ENCODE data around the gene PRSS3.
"Not testable (repeated sequence)": the region's sequence is repeated elsewhere in the genome, so short reads cannot be mapped to it uniquely, and the experiment has no call there.

PRSS3 gene

GRCh38 chr9:33795281-33795680, at the start of gene PRSS3:
Gene PRSS3 (plus strand): TSS chr9:33795561. CDS start chr9:33795574, 13 bp downstream.
- H3K36me3 ChIP-seq (ENCODE audit: low read length) = no peaks in the 10 kb centered on the region
- no peak within 1 kb of the TSS for H3K9ac ChIP-seq (ENCODE audit: low read length)
- TF ChIP-seq, protein P1, sequence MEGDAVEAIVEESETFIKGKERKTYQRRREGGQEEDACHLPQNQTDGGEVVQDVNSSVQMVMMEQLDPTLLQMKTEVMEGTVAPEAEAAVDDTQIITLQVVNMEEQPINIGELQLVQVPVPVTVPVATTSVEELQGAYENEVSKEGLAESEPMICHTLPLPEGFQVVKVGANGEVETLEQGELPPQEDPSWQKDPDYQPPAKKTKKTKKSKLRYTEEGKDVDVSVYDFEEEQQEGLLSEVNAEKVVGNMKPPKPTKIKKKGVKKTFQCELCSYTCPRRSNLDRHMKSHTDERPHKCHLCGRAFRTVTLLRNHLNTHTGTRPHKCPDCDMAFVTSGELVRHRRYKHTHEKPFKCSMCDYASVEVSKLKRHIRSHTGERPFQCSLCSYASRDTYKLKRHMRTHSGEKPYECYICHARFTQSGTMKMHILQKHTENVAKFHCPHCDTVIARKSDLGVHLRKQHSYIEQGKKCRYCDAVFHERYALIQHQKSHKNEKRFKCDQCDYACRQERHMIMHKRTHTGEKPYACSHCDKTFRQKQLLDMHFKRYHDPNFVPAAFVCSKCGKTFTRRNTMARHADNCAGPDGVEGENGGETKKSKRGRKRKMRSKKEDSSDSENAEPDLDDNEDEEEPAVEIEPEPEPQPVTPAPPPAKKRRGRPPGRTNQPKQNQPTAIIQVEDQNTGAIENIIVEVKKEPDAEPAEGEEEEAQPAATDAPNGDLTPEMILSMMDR (IDR thresholded peaks at IDR 0.05; ENCODE audit: insufficient read depth, low read length, poor library complexity, severe bottlenecking) = no peak
- no peak for TF ChIP-seq EZH2phosphoT487 (conservative IDR thresholded peaks at IDR 0.05; ENCODE audit: low read length)
- no peaks in the 10 kb centered on the region for H3K79me2 ChIP-seq (ENCODE audit: insufficient read depth, low read length)
- H3K27me3 ChIP-seq (ENCODE audit: low read length) = no peaks in the 10 kb centered on the region
- no peaks in the 10 kb centered on the region for H3K9me3 ChIP-seq (ENCODE audit: insufficient read depth, low read length)
- H3K27ac ChIP-seq (ENCODE audit: low read depth, low read length) = no peak within 1 kb of the TSS
- H3F3A ChIP-seq (ENCODE audit: insufficient read depth) = no peaks in the 10 kb centered on the region
- H4K20me1 ChIP-seq (ENCODE audit: low read depth, low read length) = no peaks in the 10 kb centered on the region
- H3K4me3 ChIP-seq (ENCODE audit: insufficient read depth, low read length, poor library complexity, severe bottlenecking) = no peak within 1 kb of the TSS
- no peaks in the 10 kb centered on the region for H3K9me2 ChIP-seq (replicated peaks; ENCODE audit: insufficient read depth, low read length)
- no peak within 1 kb of the TSS for H3K4me2 ChIP-seq (ENCODE audit: low read depth, low read length, poor library complexity, severe bottlenecking)
- H2AFZ ChIP-seq (ENCODE audit: low read depth, low read length, severe bottlenecking) = no peak within 1 kb of the TSS

DNA sequence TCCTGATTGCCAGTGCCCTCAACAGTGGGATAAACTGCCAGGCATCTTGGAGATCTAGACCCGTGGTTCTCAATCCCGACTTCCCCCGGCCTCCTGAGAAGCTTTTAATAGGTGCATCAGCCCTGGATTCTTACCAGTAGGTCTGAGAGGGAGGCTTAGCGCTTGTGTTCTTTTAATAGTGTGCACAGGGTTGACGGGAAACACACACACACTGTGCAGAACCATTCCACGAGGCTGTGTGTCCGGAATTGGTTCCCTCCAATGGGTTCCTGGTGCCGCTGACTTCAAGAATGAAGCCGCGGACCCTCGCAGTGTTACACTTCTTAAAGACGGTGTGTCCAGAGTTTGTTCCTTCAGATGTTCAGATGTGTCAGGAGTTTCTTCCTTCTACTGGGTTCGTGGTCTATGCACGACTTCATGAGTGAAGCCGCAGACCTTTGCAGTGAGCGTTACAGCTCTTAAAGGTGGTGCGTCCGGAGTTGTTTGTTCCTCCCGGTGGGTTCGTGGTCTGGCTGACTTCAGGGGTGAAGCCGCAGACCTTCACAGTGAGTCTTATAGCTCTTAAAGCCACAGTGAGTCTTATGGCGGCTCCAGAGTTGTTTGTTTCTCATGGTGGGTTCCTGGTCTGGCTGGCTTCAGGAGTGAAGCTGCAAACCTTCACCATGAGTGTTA, 46.6 kb upstream of the PRSS3 start:
- Histone ChIP-seq H3K79me2 (ENCODE audit: insufficient read depth, low read length) (no peaks in the 10 kb centered on the region), H3K27ac (ENCODE audit: low read depth, low read length) (no peak overlapping the region), H3K9me3 (ENCODE audit: insufficient read depth, low read length) (no peaks in the 10 kb centered on the region), H2AFZ (ENCODE audit: low read depth, low read length, severe bottlenecking) (no peak overlapping the region), H3K9ac (ENCODE audit: low read length) (no peak overlapping the region), H3K4me3 (ENCODE audit: insufficient read depth, low read length, poor library complexity, severe bottlenecking) (no peak overlapping the region), H3K27me3 (ENCODE audit: low read length) (no peaks in the 10 kb centered on the region), H3F3A (ENCODE audit: insufficient read depth) (no peaks in the 10 kb centered on the region), H3K36me3 (ENCODE audit: low read length) (no peaks in the 10 kb centered on the region), H3K4me2 (ENCODE audit: low read depth, low read length, poor library complexity, severe bottlenecking) (no peak overlapping the region), H4K20me1 (ENCODE audit: low read depth, low read length) (no peaks in the 10 kb centered on the region), H3K9me2 (replicated peaks; ENCODE audit: insufficient read depth, low read length) (no peaks in the 10 kb centered on the region)
- TF ChIP-seq EZH2phosphoT487 (conservative IDR thresholded peaks at IDR 0.05; ENCODE audit: low read length) = no peak
- TF ChIP-seq, protein P1 (IDR thresholded peaks at IDR 0.05; ENCODE audit: insufficient read depth, low read length, poor library complexity, severe bottlenecking) = no peak

DNA sequence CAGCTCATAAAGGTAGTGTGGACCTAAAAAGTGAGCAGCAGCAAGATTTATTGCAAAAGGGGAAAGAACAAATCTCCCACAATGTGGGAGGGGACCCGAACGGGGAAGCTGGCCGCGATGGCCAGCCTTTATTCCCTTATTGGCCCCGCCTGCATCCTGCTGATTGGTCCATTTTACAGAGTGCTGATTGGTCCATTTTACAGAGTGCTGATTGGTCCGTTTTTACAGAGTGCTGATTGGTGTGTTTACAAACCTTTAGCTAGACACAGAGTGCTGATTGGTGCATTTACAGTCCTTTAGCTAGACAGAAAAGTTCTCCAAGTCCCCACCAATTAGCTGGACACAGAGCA, 46.1 kb upstream of the PRSS3 start:
- not testable (repeated sequence) for H3K4me3 ChIP-seq (ENCODE audit: insufficient read depth, low read length, poor library complexity, severe bottlenecking); H3K4me2 ChIP-seq (ENCODE audit: low read depth, low read length, poor library complexity, severe bottlenecking)

GRCh38 chr9:33750307-33750838, 45.0 kb upstream of the PRSS3 start:
- Histone ChIP-seq H3K27me3 (ENCODE audit: low read length) (no peaks in the 10 kb centered on the region), H3K9me2 (replicated peaks; ENCODE audit: insufficient read depth, low read length) (no peaks in the 10 kb centered on the region), H3K9ac (ENCODE audit: low read length) (no peak overlapping the region), H4K20me1 (ENCODE audit: low read depth, low read length) (no peaks in the 10 kb centered on the region), H3K27ac (ENCODE audit: low read depth, low read length) (no peak overlapping the region), H2AFZ (ENCODE audit: low read depth, low read length, severe bottlenecking) (no peak overlapping the region), H3K9me3 (ENCODE audit: insufficient read depth, low read length) (no peaks in the 10 kb centered on the region), H3F3A (ENCODE audit: insufficient read depth) (no peaks in the 10 kb centered on the region), H3K79me2 (ENCODE audit: insufficient read depth, low read length) (no peaks in the 10 kb centered on the region), H3K36me3 (ENCODE audit: low read length) (no peaks in the 10 kb centered on the region), H3K4me2 (ENCODE audit: low read depth, low read length, poor library complexity, severe bottlenecking) (no peak overlapping the region), H3K4me3 (ENCODE audit: insufficient read depth, low read length, poor library complexity, severe bottlenecking) (no peak overlapping the region)
- TF ChIP-seq, protein P1 (IDR thresholded peaks at IDR 0.05; ENCODE audit: insufficient read depth, low read length, poor library complexity, severe bottlenecking) = no peak
- no peak for TF ChIP-seq EZH2phosphoT487 (conservative IDR thresholded peaks at IDR 0.05; ENCODE audit: low read length)

More for the DNA sequence above, 46.1 kb upstream of the PRSS3 start:
- not testable (repeated sequence) for H3K9me3 ChIP-seq (ENCODE audit: insufficient read depth, low read length); H3K9ac ChIP-seq (ENCODE audit: low read length); H3K9me2 ChIP-seq (replicated peaks; ENCODE audit: insufficient read depth, low read length); H3K27me3 ChIP-seq (ENCODE audit: low read length); H2AFZ ChIP-seq (ENCODE audit: low read depth, low read length, severe bottlenecking); H3K27ac ChIP-seq (ENCODE audit: low read depth, low read length); H4K20me1 ChIP-seq (ENCODE audit: low read depth, low read length); H3K79me2 ChIP-seq (ENCODE audit: insufficient read depth, low read length); H3K36me3 ChIP-seq (ENCODE audit: low read length); H3F3A ChIP-seq (ENCODE audit: insufficient read depth)

Data from SU-DHL-6 (cell line).